Liver (tissue), 3 donors: ENCODE data around the gene ARHGEF3.
"Not testable (repeated sequence)": the region's sequence is repeated elsewhere in the genome, so short reads cannot be mapped to it uniquely, and the experiment has no call there.

ENCODE experiments used
- CTCF ChIP-seq: fragments of 150-350 bp; IDR thresholded peaks from 2 replicates; pipeline ENCODE4 v1.5.1; 2017; ENCODE audit warnings: improper control_type of control experiment, low read depth, low read length; ENCODE audit not compliant: missing input control
- GABPA ChIP-seq, 2 donors: IDR thresholded peaks in 1 of 2; conservative IDR thresholded peaks in 1 of 2; 2 replicates each; pipeline ENCODE4 v1.6.1; 2016; ENCODE audit warnings: antibody characterized with exemption in 2 of 2, mild to moderate bottlenecking in 1 of 2, moderate library complexity in 1 of 2
- JUND ChIP-seq, 2 donors: IDR thresholded peaks; 2 replicates each; pipeline ENCODE4 v1.6.1; 2016; ENCODE audit warnings: antibody characterized with exemption in 2 of 2
- RAD21 ChIP-seq, 2 donors: IDR thresholded peaks; 2 replicates each; pipeline ENCODE4 v1.6.1; 2016; ENCODE audit warnings: antibody characterized with exemption in 2 of 2, mild to moderate bottlenecking in 2 of 2
- REST ChIP-seq: IDR thresholded peaks from 2 replicates; pipeline ENCODE4 v1.6.1; 2016; ENCODE audit warnings: antibody characterized with exemption, mild to moderate bottlenecking
- RXRA ChIP-seq, 2 donors: IDR thresholded peaks; 2 replicates each; pipeline ENCODE4 v1.6.1; 2017 to 2018; ENCODE audit warnings: antibody characterized with exemption in 2 of 2, mild to moderate bottlenecking in 1 of 2
- SP1 ChIP-seq: IDR thresholded peaks from 2 replicates; pipeline ENCODE4 v1.6.1; 2018; ENCODE audit warnings: antibody characterized with exemption, mild to moderate bottlenecking
- donor health status: healthy.
- donor health status: healthy.

GRCh38 chr3:56692001-56692365 is 109.8 kb downstream of the ARHGEF3 start:
- not testable (repeated sequence) for TF ChIP-seq CTCF; JUND (IDR thresholded peaks at IDR 0.05); GABPA (IDR thresholded peaks at IDR 0.05 in 1 of 2, conservative IDR thresholded peaks at IDR 0.05 in 1 of 2); RAD21 (IDR thresholded peaks at IDR 0.05); RXRA (IDR thresholded peaks at IDR 0.05); SP1; REST
